ENCODE measurements around the gene CBARP.

Gene CBARP

GRCh38 chr19:1206864-1207450 lies 30.8 kb downstream of the CBARP start (continued):
- TF ChIP-seq, protein P1, sequence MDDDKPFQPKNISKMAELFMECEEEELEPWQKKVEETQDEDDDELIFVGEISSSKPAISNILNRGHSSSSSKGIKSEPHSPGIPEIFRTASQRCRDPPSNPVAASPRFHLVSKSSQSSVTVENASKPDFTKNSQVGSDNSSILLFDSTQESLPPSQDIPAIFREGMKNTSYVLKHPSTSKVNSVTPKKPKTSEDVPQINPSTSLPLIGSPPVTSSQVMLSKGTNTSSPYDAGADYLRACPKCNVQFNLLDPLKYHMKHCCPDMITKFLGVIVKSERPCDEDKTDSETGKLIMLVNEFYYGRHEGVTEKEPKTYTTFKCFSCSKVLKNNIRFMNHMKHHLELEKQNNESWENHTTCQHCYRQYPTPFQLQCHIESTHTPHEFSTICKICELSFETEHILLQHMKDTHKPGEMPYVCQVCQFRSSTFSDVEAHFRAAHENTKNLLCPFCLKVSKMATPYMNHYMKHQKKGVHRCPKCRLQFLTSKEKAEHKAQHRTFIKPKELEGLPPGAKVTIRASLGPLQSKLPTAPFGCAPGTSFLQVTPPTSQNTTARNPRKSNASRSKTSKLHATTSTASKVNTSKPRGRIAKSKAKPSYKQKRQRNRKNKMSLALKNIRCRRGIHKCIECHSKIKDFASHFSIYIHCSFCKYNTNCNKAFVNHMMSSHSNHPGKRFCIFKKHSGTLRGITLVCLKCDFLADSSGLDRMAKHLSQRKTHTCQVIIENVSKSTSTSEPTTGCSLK (tag by site-specific recombination; IDR thresholded peaks at IDR 0.05), result no peak
- TF ChIP-seq ZNF280D (tag by site-specific recombination; IDR thresholded peaks at IDR 0.05), result no peak
- no peak for TF ChIP-seq ZNF223 (tag by site-specific recombination; IDR thresholded peaks at IDR 0.05)
- 0 out of 2 replicates have a peak, but pooled peaks have one; percentile 8 for TF ChIP-seq YY2 (tag by site-specific recombination; IDR thresholded peaks at IDR 0.05)
- no peak for TF ChIP-seq GLI2 (tag by site-specific recombination; IDR thresholded peaks at IDR 0.05; ENCODE audit: borderline replicate concordance, low read depth)
- peak; percentile 98 for TF ChIP-seq ZNF600 (tag by site-specific recombination; IDR thresholded peaks at IDR 0.05)
- no peak for TF ChIP-seq REPIN1 (tag by site-specific recombination; IDR thresholded peaks at IDR 0.05; ENCODE audit: low read depth)
- no peak for TF ChIP-seq ZNF133 (tag by site-specific recombination; IDR thresholded peaks at IDR 0.05)
- TF ChIP-seq PRDM1 (tag by site-specific recombination; IDR thresholded peaks at IDR 0.05), result peak; percentile 56; the same call in 1 of the 2 replicates
- TF ChIP-seq, protein P2, sequence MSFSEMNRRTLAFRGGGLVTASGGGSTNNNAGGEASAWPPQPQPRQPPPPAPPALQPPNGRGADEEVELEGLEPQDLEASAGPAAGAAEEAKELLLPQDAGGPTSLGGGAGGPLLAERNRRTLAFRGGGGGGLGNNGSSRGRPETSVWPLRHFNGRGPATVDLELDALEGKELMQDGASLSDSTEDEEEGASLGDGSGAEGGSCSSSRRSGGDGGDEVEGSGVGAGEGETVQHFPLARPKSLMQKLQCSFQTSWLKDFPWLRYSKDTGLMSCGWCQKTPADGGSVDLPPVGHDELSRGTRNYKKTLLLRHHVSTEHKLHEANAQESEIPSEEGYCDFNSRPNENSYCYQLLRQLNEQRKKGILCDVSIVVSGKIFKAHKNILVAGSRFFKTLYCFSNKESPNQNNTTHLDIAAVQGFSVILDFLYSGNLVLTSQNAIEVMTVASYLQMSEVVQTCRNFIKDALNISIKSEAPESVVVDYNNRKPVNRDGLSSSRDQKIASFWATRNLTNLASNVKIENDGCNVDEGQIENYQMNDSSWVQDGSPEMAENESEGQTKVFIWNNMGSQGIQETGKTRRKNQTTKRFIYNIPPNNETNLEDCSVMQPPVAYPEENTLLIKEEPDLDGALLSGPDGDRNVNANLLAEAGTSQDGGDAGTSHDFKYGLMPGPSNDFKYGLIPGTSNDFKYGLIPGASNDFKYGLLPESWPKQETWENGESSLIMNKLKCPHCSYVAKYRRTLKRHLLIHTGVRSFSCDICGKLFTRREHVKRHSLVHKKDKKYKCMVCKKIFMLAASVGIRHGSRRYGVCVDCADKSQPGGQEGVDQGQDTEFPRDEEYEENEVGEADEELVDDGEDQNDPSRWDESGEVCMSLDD (tag by site-specific recombination; IDR thresholded peaks at IDR 0.05), result 0 out of 2 replicates have a peak, but pooled peaks have one; percentile 19
- TF ChIP-seq ZNF324 (tag by site-specific recombination; IDR thresholded peaks at IDR 0.05), result no peak
- TF ChIP-seq ZEB2 (tag by site-specific recombination; IDR thresholded peaks at IDR 0.05), result no peak
- TF ChIP-seq ZBTB20 (tag by site-specific recombination; IDR thresholded peaks at IDR 0.05), result no peak
- TF ChIP-seq ZNF596 (tag by site-specific recombination; IDR thresholded peaks at IDR 0.05), result no peak
- no peak for TF ChIP-seq ZBTB21 (tag by site-specific recombination; IDR thresholded peaks at IDR 0.05)
- TF ChIP-seq ZNF266 (tag by site-specific recombination; IDR thresholded peaks at IDR 0.05; ENCODE audit: low read depth), result no peak
- TF ChIP-seq ZNF416 (tag by site-specific recombination; IDR thresholded peaks at IDR 0.05), result no peak
- TF ChIP-seq ZSCAN16 (tag by site-specific recombination; IDR thresholded peaks at IDR 0.05), result no peak
- TF ChIP-seq ZNF19 (tag by site-specific recombination; IDR thresholded peaks at IDR 0.05; ENCODE audit: low read depth), result no peak
- no peak for TF ChIP-seq GLIS1 (tag by site-specific recombination; IDR thresholded peaks at IDR 0.05)
- TF ChIP-seq, protein P3, sequence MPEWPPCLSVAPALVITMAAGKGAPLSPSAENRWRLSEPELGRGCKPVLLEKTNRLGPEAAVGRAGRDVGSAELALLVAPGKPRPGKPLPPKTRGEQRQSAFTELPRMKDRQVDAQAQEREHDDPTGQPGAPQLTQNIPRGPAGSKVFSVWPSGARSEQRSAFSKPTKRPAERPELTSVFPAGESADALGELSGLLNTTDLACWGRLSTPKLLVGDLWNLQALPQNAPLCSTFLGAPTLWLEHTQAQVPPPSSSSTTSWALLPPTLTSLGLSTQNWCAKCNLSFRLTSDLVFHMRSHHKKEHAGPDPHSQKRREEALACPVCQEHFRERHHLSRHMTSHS (tag by site-specific recombination; IDR thresholded peaks at IDR 0.05), result peak; percentile 10; the same call in 1 of the 2 replicates
- no peak for TF ChIP-seq ZNF473 (tag by site-specific recombination; IDR thresholded peaks at IDR 0.05)
- TF ChIP-seq, protein P4, sequence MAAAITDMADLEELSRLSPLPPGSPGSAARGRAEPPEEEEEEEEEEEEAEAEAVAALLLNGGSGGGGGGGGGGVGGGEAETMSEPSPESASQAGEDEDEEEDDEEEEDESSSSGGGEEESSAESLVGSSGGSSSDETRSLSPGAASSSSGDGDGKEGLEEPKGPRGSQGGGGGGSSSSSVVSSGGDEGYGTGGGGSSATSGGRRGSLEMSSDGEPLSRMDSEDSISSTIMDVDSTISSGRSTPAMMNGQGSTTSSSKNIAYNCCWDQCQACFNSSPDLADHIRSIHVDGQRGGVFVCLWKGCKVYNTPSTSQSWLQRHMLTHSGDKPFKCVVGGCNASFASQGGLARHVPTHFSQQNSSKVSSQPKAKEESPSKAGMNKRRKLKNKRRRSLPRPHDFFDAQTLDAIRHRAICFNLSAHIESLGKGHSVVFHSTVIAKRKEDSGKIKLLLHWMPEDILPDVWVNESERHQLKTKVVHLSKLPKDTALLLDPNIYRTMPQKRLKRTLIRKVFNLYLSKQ (tag by site-specific recombination; IDR thresholded peaks at IDR 0.05; ENCODE audit: borderline replicate concordance), result no peak
- TF ChIP-seq ZNF658 (tag by site-specific recombination; IDR thresholded peaks at IDR 0.05), result no peak
- no peak for TF ChIP-seq ZNF121 (tag by site-specific recombination; IDR thresholded peaks at IDR 0.05)
- TF ChIP-seq ZNF354C (tag by site-specific recombination; IDR thresholded peaks at IDR 0.05; ENCODE audit: borderline replicate concordance, low read depth), result no peak
- TF ChIP-seq IKZF3 (tag by site-specific recombination; IDR thresholded peaks at IDR 0.05), result no peak
- TF ChIP-seq, protein P5, sequence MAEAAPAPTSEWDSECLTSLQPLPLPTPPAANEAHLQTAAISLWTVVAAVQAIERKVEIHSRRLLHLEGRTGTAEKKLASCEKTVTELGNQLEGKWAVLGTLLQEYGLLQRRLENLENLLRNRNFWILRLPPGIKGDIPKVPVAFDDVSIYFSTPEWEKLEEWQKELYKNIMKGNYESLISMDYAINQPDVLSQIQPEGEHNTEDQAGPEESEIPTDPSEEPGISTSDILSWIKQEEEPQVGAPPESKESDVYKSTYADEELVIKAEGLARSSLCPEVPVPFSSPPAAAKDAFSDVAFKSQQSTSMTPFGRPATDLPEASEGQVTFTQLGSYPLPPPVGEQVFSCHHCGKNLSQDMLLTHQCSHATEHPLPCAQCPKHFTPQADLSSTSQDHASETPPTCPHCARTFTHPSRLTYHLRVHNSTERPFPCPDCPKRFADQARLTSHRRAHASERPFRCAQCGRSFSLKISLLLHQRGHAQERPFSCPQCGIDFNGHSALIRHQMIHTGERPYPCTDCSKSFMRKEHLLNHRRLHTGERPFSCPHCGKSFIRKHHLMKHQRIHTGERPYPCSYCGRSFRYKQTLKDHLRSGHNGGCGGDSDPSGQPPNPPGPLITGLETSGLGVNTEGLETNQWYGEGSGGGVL (tag by site-specific recombination; IDR thresholded peaks at IDR 0.05), result no peak

Measured in HEK293 (cell line).